A549 (cell line): ENCODE data around the gene NAA25. TPM values are rescaled to one million over a fixed set of nuclear protein-coding genes. Genes with fewer than 3 reads are reported as not detected.

ENCODE experiments used
- ATAC-seq, 2 experiments: fragments of 200-7000 bp in 1 of 2; fragments of >200 bp in 1 of 2; cut with Nextera tagmentation in 1 of 2; cut with Tn5 transposase in 1 of 2; 3 replicates each; pipeline versions ENCODE4 v1.8.0 to v1.9.1; 2018 to 2020; ENCODE audit warnings: mild to moderate bottlenecking in 1 of 2, moderate library complexity in 1 of 2
- CTCF ChIA-PET: fragments of 300-600 bp; sonication (Branson Sonifier 250); formaldehyde crosslinking; extraction: SDS; loops from one replicate; lab custom pipeline; 2021; ENCODE audit warnings: antibody characterized with exemption, inconsistent platforms; lab: Yijun Ruan, JAX
- POLR2A ChIA-PET: fragments of 350-600 bp; formaldehyde crosslinking; extraction: SDS; loops from one replicate; lab custom pipeline; 2021; ENCODE audit warnings: antibody characterized with exemption, inconsistent platforms; lab: Yijun Ruan, JAX
- DNase-seq, 2 experiments: peaks; one replicate each; pipeline versions ENCODE4 v3.0.0 to v3.0.0-alpha.2; 2011 to 2016; ENCODE audit warnings: low read depth in 1 of 2, low spot score in 1 of 2
- FAIRE-seq: peaks from 2 replicates; lab custom pipeline; 2011; peaks lifted over from hg19 to GRCh38; lab: Jason Lieb, UNC
- H3K27ac ChIP-seq, 2 experiments: fragments of >200 bp; sonication (Bioruptor Twin); formaldehyde crosslinking; 3 replicates each; pipeline ENCODE4 v1.5.1; 2016 to 2017
- H3K4me1 ChIP-seq: fragments of >200 bp; sonication (Bioruptor Twin); formaldehyde crosslinking; 3 replicates; pipeline ENCODE4 v1.6.1; 2016
- H3K4me2 ChIP-seq: fragments of >200 bp; sonication (Bioruptor Twin); formaldehyde crosslinking; 3 replicates; pipeline ENCODE4 v1.6.1; 2016
- H3K4me3 ChIP-seq: fragments of >200 bp; sonication (Bioruptor Twin); formaldehyde crosslinking; 3 replicates; pipeline ENCODE4 v1.5.1; 2016
- H3K9me3 ChIP-seq: fragments of >200 bp; sonication (Bioruptor Twin); formaldehyde crosslinking; 3 replicates; pipeline ENCODE4 v1.6.1; 2016
- ATOH8 ChIP-seq: fragments of 250-450 bp; sonication (Bioruptor Pico); IDR thresholded peaks from 2 replicates; pipeline ENCODE4 v1.5.0; 2020; ENCODE audit warnings: low read depth, mild to moderate bottlenecking, moderate library complexity
- BHLHE40 ChIP-seq: IDR thresholded peaks from 2 replicates; pipeline ENCODE4 v1.6.1; 2012; ENCODE audit warnings: low read depth, low read length, inconsistent platforms
- CTCF ChIP-seq: fragments of >200 bp; sonication (Bioruptor Twin); formaldehyde crosslinking; IDR thresholded peaks from 3 replicates; pipeline ENCODE4 v1.5.1; 2016
- E2F6 ChIP-seq: IDR thresholded peaks from 2 replicates; pipeline ENCODE4 v1.6.1; 2012; ENCODE audit warnings: low read depth, borderline replicate concordance
- ELK1 ChIP-seq: fragments of 150-350 bp; IDR thresholded peaks from 2 replicates; pipeline ENCODE4 v1.6.1; 2014; ENCODE audit warnings: low read depth, mild to moderate bottlenecking, low read length
- GATA3 ChIP-seq: IDR thresholded peaks from 2 replicates; pipeline ENCODE4 v1.6.1; 2012; ENCODE audit warnings: borderline replicate concordance
- HEYL ChIP-seq: fragments of 250-450 bp; sonication (Bioruptor Pico); IDR thresholded peaks from 2 replicates; pipeline ENCODE4 v1.8.0; 2021; ENCODE audit warnings: mild to moderate bottlenecking, moderate library complexity
- HMGXB4 ChIP-seq: fragments of 250-450 bp; sonication (Bioruptor Pico); IDR thresholded peaks from 2 replicates; pipeline ENCODE4 v1.5.0; 2021; ENCODE audit warnings: mild to moderate bottlenecking, moderate library complexity, borderline replicate concordance
- HOXA7 ChIP-seq: fragments of 250-450 bp; sonication (Bioruptor Pico); IDR thresholded peaks from 2 replicates; pipeline ENCODE4 v1.5.0; 2020; ENCODE audit warnings: mild to moderate bottlenecking, moderate library complexity
- JUNB ChIP-seq: fragments of >200 bp; sonication (Bioruptor Twin); formaldehyde crosslinking; IDR thresholded peaks from 2 replicates; pipeline ENCODE4 v1.6.1; 2016
- MAX ChIP-seq: IDR thresholded peaks from 2 replicates; pipeline ENCODE4 v1.6.1; 2012
- NFE2L2 ChIP-seq: fragments of 150-350 bp; conservative IDR thresholded peaks from 2 replicates; pipeline ENCODE4 v1.6.1; 2014; ENCODE audit warnings: low read length
- NPAS2 ChIP-seq: fragments of 250-450 bp; sonication (Bioruptor Pico); IDR thresholded peaks from 2 replicates; pipeline ENCODE4 v1.8.0; 2022; ENCODE audit warnings: mild to moderate bottlenecking, moderate library complexity, borderline replicate concordance
- PBX3 ChIP-seq: IDR thresholded peaks from 2 replicates; pipeline ENCODE4 v1.6.1; 2012
- ZNF302 ChIP-seq: fragments of 250-450 bp; sonication (Bioruptor Pico); IDR thresholded peaks from 2 replicates; pipeline ENCODE4 v1.9.0; 2021; ENCODE audit warnings: inconsistent platforms, mild to moderate bottlenecking, moderate library complexity
- WGBS: methylation state at CpG from one replicate; pipeline ENCODE4 v1.1.6; 2017; ENCODE audit errors: missing lambda C conversion rate; 5-methylcytosine and 5-hydroxymethylcytosine counted together
- polyA plus RNA-seq, 4 experiments: library from polyadenylated mRNA; depleted of rRNA in 3 of 4; stranded (reverse); fragments of >200 nt; fragmentation: RNase III in 1 of 4; extraction: RNeasy Plus Mini Kit Qiagen cat#74134 plus additional on column Dnase treatment in 1 of 4; gene quantifications; 2 replicates in 3 of 4; 3 replicates in 1 of 4; pipeline ENCODE4 v1.2.3, GENCODE V29; 2011 to 2017

Gene NAA25
- polyA plus RNA-seq, 2 of the 4 experiments (the other 2 are of a cell fraction): 21.3 to 41.4 TPM

- TF ChIP-seq HMGXB4 (CRISPR knock-in tag) (no peak), MAX (no peak)
Measured at GRCh38 chr12:111997300-111997699, 111.3 kb downstream of the NAA25 start (continued).

- Histone ChIP-seq H3K4me1 (0 out of 3 replicates have a peak, but pooled peaks cover 3% of the 10 kb centered on the region), H3K27ac (no peak overlapping the region), H3K4me2 (no peak overlapping the region), H3K9me3 (no peaks in the 10 kb centered on the region), H3K4me3 (no peak overlapping the region)
- ATAC-seq: no peak
- POLR2A ChIA-PET: interaction anchor here (1.2 kb wide), 1 partner anchor 17 kb away, joined by 3 read pairs; the partner anchor contains the start of genes ERP29 and TMEM116
- WGBS: 100% methylated on average over 1 of the region's 1 CpG
- no peak for FAIRE-seq
- DNase-seq: no peak
- TF ChIP-seq NFE2L2: no peak
- no peak for TF ChIP-seq ELK1
- no peak for TF ChIP-seq HEYL (CRISPR knock-in tag)
- TF ChIP-seq CTCF: no peak
- TF ChIP-seq NPAS2 (CRISPR knock-in tag): no peak
- no peak for TF ChIP-seq GATA3
- no peak for TF ChIP-seq E2F6
- no peak for TF ChIP-seq JUNB
- TF ChIP-seq MAX: no peak
- TF ChIP-seq ATOH8 (CRISPR knock-in tag): no peak
- no peak for TF ChIP-seq PBX3
- TF ChIP-seq BHLHE40: no peak
- no peak for TF ChIP-seq HOXA7
- no peak for TF ChIP-seq ZNF302 (CRISPR knock-in tag)
- TF ChIP-seq, all 56 proteins: peak for 0
- CTCF ChIA-PET: interaction anchor here (1.0 kb wide), 2 partner anchors 13 to 47 kb away, joined by 3 read pairs; no protein-coding TSS in a partner anchor
Measured at GRCh38 chr12:111995782-111996480, 112.7 kb downstream of the NAA25 start.
